Left lung (tissue), 10 donors: Measurements from ENCODE around the gene COX17. TPM values are rescaled to one million over a fixed set of nuclear protein-coding genes. Genes with fewer than 3 reads are reported as not detected.

Experiments used
- ATAC-seq: fragments of 200-7000 bp; cut with Tn5 transposase; one replicate; pipeline ENCODE4 v1.9.1; 2020; ENCODE audit warnings: moderate library complexity
- DNase-seq, 4 donors: peaks; one replicate each; pipeline ENCODE4 v3.0.0-alpha.2; 2013 to 2020
- H3K27ac ChIP-seq, 2 donors: fragments of 200-600 bp; sonication (generic) in 1 of 2; one replicate each; pipeline versions ENCODE4 v1.5.0 to v1.8.0; 2020 to 2021
- H3K27me3 ChIP-seq, 2 donors: fragments of 200-600 bp; sonication (generic) in 1 of 2; one replicate each; pipeline versions ENCODE4 v1.5.0 to v1.8.0; 2020 to 2021
- H3K36me3 ChIP-seq, 2 donors: fragments of 200-600 bp; sonication (generic) in 1 of 2; one replicate each; pipeline versions ENCODE4 v1.5.0 to v1.8.0; 2020 to 2021
- H3K4me1 ChIP-seq, 2 donors: fragments of 200-600 bp; one replicate each; pipeline ENCODE4 v1.8.0; 2021
- H3K4me3 ChIP-seq, 2 donors: fragments of 200-600 bp; sonication (generic) in 1 of 2; one replicate each; pipeline versions ENCODE4 v1.5.0 to v1.8.0; 2020 to 2021; ENCODE audit warnings: mild to moderate bottlenecking in 1 of 2
- H3K9me3 ChIP-seq, 2 donors: fragments of 200-600 bp; sonication (generic) in 1 of 2; one replicate each; pipeline versions ENCODE4 v1.5.0 to v1.8.0; 2020 to 2021
- intact Hi-C, 2 donors: fragments of 100-400 bp; cut with DNase I; formaldehyde crosslinking; loops; one replicate each; pipeline versions ENCODE4 v1.11.2 to v1.14.2; 2022
- polyA plus RNA-seq, 6 donors: library from polyadenylated mRNA; unstranded; fragments of 120-200 nt; gene quantifications; one replicate each; pipeline ENCODE4 v1.2.1, GENCODE V29; 2013; ENCODE audit not compliant: insufficient read length in 6 of 6
- total RNA-seq, 2 donors: library from RNA; stranded (reverse); fragmentation: NEBNext Ultra II Directional; extraction: Animal tissue kit (Norgen Biotek cat#: 25700); gene quantifications; one replicate each; pipeline ENCODE4 v1.2.1, GENCODE V29; 2021
- TF ChIP-seq, protein P1 (sequence below), 2 donors: fragments of 200-600 bp; sonication (generic) in 1 of 2; IDR thresholded peaks; one replicate each; pipeline versions ENCODE4 v1.5.0 to v1.8.0; 2021; ENCODE audit warnings: antibody characterized with exemption in 2 of 2
- donor health status: DM: no; HTN: yes; CAD: no.
- donor health status: DM: no; HTN: no; CAD: no.

The COX17 gene
- total and polyA plus RNA-seq, 8 donors = 23.6 to 49.6 (median 29.6) TPM

DNA sequence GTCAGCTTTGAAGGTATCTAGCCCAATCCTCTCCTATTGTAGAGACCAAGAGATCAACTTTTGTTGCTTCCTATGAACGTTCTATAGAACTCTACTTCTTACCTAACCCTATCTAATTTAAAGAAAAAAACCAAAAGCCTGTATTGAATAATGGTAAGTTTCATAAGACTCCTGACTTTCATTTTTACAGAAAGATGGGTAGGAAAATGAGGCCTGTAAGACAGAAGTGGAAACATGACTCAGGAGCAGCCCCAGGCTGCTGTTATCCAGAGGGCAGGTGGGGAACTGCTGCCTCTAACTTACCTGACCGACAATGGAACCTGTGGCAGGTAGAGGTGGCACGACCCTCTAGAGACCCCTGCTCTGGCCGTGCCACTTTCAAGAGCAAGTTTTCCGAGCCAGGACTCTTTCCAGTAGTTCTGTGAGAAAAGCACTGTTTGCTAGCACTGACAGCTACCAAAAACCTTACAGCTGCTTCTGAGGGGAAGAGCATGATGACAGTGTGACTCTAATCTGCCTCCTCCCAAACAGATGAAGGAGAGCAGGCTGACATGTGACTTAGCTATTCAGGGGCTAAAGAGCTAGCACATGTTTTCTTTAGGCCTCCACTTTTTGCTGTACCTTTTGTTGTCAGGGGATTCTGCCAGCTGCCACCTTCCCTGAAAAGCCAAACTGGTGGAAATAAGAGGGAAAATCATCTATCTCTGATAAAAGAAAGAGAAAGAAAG is 34.3 kb downstream of the COX17 start:
- ATAC-seq (peak; percentile 13), DNase-seq (peak in 2 of 4 donors; percentile 17 to 46)
- H3K27me3 ChIP-seq = no peaks in the 10 kb centered on the region
- H3K9me3 ChIP-seq = no peaks in the 10 kb centered on the region
- intact Hi-C loops = no loop called here
- H3K4me3 ChIP-seq = no peak overlapping the region
- H3K27ac ChIP-seq = peak overlapping the region in 1 of 2 donors; percentile 39
- peaks cover 0 to 4% of the 10 kb centered on the region in 2 donors for H3K36me3 ChIP-seq
- TF ChIP-seq, protein P1, sequence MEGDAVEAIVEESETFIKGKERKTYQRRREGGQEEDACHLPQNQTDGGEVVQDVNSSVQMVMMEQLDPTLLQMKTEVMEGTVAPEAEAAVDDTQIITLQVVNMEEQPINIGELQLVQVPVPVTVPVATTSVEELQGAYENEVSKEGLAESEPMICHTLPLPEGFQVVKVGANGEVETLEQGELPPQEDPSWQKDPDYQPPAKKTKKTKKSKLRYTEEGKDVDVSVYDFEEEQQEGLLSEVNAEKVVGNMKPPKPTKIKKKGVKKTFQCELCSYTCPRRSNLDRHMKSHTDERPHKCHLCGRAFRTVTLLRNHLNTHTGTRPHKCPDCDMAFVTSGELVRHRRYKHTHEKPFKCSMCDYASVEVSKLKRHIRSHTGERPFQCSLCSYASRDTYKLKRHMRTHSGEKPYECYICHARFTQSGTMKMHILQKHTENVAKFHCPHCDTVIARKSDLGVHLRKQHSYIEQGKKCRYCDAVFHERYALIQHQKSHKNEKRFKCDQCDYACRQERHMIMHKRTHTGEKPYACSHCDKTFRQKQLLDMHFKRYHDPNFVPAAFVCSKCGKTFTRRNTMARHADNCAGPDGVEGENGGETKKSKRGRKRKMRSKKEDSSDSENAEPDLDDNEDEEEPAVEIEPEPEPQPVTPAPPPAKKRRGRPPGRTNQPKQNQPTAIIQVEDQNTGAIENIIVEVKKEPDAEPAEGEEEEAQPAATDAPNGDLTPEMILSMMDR (IDR thresholded peaks at IDR 0.05) = no peak
- peaks cover 10 to 27% of the 10 kb centered on the region in 2 donors for H3K4me1 ChIP-seq

DNA sequence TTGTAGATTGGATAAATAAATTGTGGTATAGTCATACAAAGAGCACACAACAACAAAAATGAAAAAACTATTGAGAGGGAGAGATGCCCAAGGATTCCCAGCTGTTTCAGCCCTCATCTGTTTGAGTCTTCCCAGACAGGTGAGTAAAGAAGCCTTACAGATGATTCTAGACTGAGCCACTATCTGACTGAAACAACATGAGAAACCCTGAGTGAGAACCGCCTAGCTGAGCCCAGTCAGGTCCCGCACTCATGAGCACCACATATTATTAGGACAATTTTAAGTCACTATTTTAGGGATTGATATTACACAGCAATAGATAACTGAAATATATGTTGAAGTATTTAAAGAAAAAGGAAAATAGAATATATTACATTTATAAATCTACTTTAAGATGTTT is 35.8 kb downstream of the COX17 start:
- Histone ChIP-seq H3K4me1 (peaks cover 3 to 31% of the 10 kb centered on the region in 2 donors), H3K27ac (no peak overlapping the region), H3K9me3 (no peaks in the 10 kb centered on the region), H3K36me3 (peaks cover 0 to 4% of the 10 kb centered on the region in 2 donors), H3K27me3 (no peaks in the 10 kb centered on the region), H3K4me3 (no peak overlapping the region)
- ATAC-seq (no peak), DNase-seq (no peak)
- intact Hi-C loops = no loop called here
- TF ChIP-seq, protein P1 (IDR thresholded peaks at IDR 0.05) = no peak

DNA sequence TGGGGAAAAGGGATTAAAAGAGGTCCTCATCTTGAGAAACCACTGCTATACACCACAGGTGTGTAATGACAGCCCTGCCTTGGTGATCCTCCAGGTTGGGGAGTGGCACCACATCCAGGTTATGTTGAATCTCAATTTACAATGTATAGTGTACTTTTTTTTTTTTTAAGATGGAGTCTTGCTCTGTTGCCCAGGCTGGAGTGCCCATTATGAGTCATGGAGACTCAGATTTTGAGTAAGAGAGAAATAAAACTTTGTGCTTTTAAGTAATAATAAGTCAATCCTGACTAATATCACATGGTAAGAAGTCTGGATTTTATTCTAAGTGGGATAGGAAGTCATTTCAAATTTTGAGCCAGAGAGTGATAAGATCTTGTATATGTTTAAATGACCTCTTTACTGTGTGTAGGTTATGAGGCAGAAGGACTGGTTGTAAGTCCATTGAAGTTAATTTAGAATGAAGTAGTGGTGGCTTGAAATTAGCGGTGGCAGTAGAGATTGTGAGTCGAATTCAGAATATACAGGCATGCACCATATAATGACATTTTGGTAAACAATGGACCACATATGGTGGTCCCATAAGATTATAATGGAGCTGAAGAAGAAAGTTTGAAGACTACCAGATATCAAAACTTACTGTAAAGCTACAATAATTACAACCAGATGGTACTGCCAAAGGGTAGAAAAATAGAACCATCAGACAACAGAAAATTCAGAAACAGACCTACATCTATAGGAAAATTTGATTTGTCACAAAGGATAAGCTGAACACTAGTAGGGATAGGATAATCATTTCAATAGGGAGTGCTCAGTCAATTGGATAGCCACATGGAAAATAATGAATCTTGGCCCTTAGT is 37.5 kb downstream of the COX17 start:
- ATAC-seq = no peak

DNA sequence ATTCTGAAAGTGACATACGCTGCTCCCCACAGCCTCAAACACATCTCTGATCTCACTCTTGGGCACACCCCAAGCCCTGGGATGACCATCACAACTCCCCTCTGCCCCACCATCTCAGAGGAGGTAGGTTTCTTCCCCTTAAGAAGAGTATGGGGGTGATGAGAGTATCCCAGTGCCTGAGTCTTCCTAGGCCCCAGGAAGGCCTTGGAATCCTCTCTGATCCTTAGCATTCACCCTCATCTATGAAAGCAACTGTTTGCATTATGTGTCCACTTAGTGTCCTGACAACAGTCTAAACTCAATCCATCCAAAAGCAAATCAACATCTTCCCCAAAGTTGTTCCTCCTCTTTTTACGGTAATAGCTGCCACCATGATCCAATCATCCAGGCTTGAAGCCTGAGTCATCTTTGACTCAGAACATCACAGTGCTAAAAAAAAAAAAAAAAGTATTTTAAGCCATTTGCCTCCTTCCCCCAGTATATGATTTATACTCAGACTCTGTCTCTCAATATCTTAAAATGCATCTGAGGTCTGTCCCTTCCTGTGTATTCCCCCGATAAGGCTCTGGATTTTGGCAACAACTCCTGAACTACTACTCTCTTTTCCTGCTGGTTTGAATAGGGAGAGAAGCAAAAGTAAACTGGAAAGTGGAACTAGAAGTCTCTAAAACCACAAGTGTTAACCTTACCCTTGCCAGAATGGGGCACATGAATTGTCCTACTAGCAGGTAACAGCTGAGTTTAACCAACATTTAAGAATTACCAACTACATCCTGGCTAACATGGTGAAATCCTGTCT is 39.3 kb downstream of the COX17 start:
- DNase-seq (no peak), ATAC-seq (peak; percentile 71)
- Histone ChIP-seq H3K4me1 (peaks cover 2 to 36% of the 10 kb centered on the region in 2 donors), H3K27ac (peak overlapping the region; percentile 82 to 93), H3K9me3 (no peaks in the 10 kb centered on the region), H3K27me3 (no peaks in the 10 kb centered on the region), H3K4me3 (no peak overlapping the region), H3K36me3 (peaks cover 0 to 4% of the 10 kb centered on the region in 2 donors)
- TF ChIP-seq, protein P1 (IDR thresholded peaks at IDR 0.05) = no peak
- intact Hi-C loops = no loop called here

More for the DNA sequence above, 37.5 kb downstream of the COX17 start:
- H3K9me3 ChIP-seq = no peaks in the 10 kb centered on the region
- H3K27me3 ChIP-seq = no peaks in the 10 kb centered on the region
- peak overlapping the region; percentile 82 to 93 for H3K27ac ChIP-seq
- H3K4me3 ChIP-seq = no peak overlapping the region
- intact Hi-C loops = no loop called here
- peaks cover 3 to 36% of the 10 kb centered on the region in 2 donors for H3K4me1 ChIP-seq
- peaks cover 0 to 4% of the 10 kb centered on the region in 2 donors for H3K36me3 ChIP-seq
- TF ChIP-seq, protein P1 (IDR thresholded peaks at IDR 0.05) = no peak
- no peak for DNase-seq
